SKM-1 treated with dmso at 0.1 percent for 144 hours (cell line): ENCODE results near the gene HBP1.
"Not testable (repeated sequence)": the region's sequence is repeated elsewhere in the genome, so short reads cannot be mapped to it uniquely, and the experiment has no call there.

Experiments used
- DNase-seq: peaks from one replicate; lab custom pipeline; 2025; ENCODE audit not compliant: unreplicated experiment; lab: John Stamatoyannopoulos, UW

HBP1 gene

GRCh38 chr7:107168233-107169119 is at the start of gene HBP1:
Gene HBP1 (plus strand): TSS chr7:107169003. CDS start chr7:107179894, 10,891 bp downstream.
- DNase-seq, result peak; percentile 99

- DNase-seq, result no peak
Observed at GRCh38 chr7:107119376-107120105, 49.3 kb upstream of the HBP1 start.

- DNase-seq, result no peak
Observed at GRCh38 chr7:107122486-107122911, 46.3 kb upstream of the HBP1 start.

GRCh38 chr7:107123392-107123791 is 45.4 kb upstream of the HBP1 start:
- DNase-seq, result no peak

- no peak for DNase-seq
Observed at GRCh38 chr7:107125475-107125874, 43.3 kb upstream of the HBP1 start.

- DNase-seq, result no peak
Observed at GRCh38 chr7:107128217-107128616, 40.6 kb upstream of the HBP1 start.

- no peak for DNase-seq
Observed at GRCh38 chr7:107128748-107129147, 40.1 kb upstream of the HBP1 start.

- DNase-seq, result no peak
Observed at GRCh38 chr7:107130487-107131220, 38.1 kb upstream of the HBP1 start.

GRCh38 chr7:107133396-107133795 is 35.4 kb upstream of the HBP1 start:
- DNase-seq, result no peak

GRCh38 chr7:107138696-107139420 is 29.9 kb upstream of the HBP1 start:
- no peak for DNase-seq

- not testable (repeated sequence) for DNase-seq
Observed at GRCh38 chr7:107143875-107144274, 24.9 kb upstream of the HBP1 start.

GRCh38 chr7:107145067-107145838 is 23.6 kb upstream of the HBP1 start:
- no peak for DNase-seq

GRCh38 chr7:107147464-107148393 is 21.1 kb upstream of the HBP1 start:
- peak; percentile 45 for DNase-seq

- no peak for DNase-seq
Observed at GRCh38 chr7:107148721-107149120, 20.1 kb upstream of the HBP1 start.

- DNase-seq, result no peak
Observed at GRCh38 chr7:107149863-107150262, 18.9 kb upstream of the HBP1 start.

- peak; percentile 47 for DNase-seq
Observed at GRCh38 chr7:107150375-107151073, 18.3 kb upstream of the HBP1 start.

GRCh38 chr7:107151538-107151937 is 17.3 kb upstream of the HBP1 start:
- no peak for DNase-seq

- DNase-seq, result no peak
Observed at GRCh38 chr7:107152011-107152410, 16.8 kb upstream of the HBP1 start.
